ENCODE data around the gene GMPR.
"Not testable (repeated sequence)": the region's sequence is repeated elsewhere in the genome, so short reads cannot be mapped to it uniquely, and the experiment has no call there.

Gene GMPR

GRCh38 chr6:16263464-16264099, 25.2 kb downstream of the GMPR start:
- POLR2A ChIA-PET (ENCODE audit: low non-redundant PET); CTCF ChIA-PET: not testable (repeated sequence)

GRCh38 chr6:16264785-16265184, 26.4 kb downstream of the GMPR start:
- CTCF ChIA-PET, result interaction anchor here (0.6 to 0.7 kb wide), 2 partner anchors 397 to 496 kb away, joined by 3 to 5 read pairs; no protein-coding TSS in a partner anchor
- H3K27ac ChIP-seq, result no peak overlapping the region
- DNase-seq (ENCODE audit: low spot score), result no peak
- no peak for TF ChIP-seq CTCF (conservative IDR thresholded peaks at IDR 0.05; ENCODE audit: low read depth)
- POLR2A ChIA-PET (ENCODE audit: low non-redundant PET), result no interaction called here

More at GRCh38 chr6:16263464-16264099, 25.2 kb downstream of the GMPR start:
- H3K27ac ChIP-seq; DNase-seq (ENCODE audit: low spot score): not testable (repeated sequence)

GRCh38 chr6:16265351-16266341, 27.3 kb downstream of the GMPR start:
- TF ChIP-seq CTCF (conservative IDR thresholded peaks at IDR 0.05; ENCODE audit: low read depth), result no peak
- DNase-seq (ENCODE audit: low spot score), result no peak

GRCh38 chr6:16267428-16268263, 29.3 kb downstream of the GMPR start:
- H3K27ac ChIP-seq, result no peak overlapping the region
- POLR2A ChIA-PET (ENCODE audit: low non-redundant PET), result interaction anchor here (0.6 kb wide), 1 partner anchor 11 kb away, joined by 8 read pairs; no protein-coding TSS in a partner anchor
- TF ChIP-seq CTCF (conservative IDR thresholded peaks at IDR 0.05; ENCODE audit: low read depth), result no peak

More at GRCh38 chr6:16265351-16266341, 27.3 kb downstream of the GMPR start:
- POLR2A ChIA-PET (ENCODE audit: low non-redundant PET), result no interaction called here
- no peak overlapping the region for H3K27ac ChIP-seq
- CTCF ChIA-PET, result interaction anchor here (0.6 to 0.7 kb wide), 2 partner anchors 396 to 495 kb away, joined by 3 to 5 read pairs; no protein-coding TSS in a partner anchor

GRCh38 chr6:16269442-16270070, 31.2 kb downstream of the GMPR start:
- H3K27ac ChIP-seq; CTCF ChIA-PET; POLR2A ChIA-PET (ENCODE audit: low non-redundant PET); DNase-seq (ENCODE audit: low spot score): not testable (repeated sequence)

More at GRCh38 chr6:16267428-16268263, 29.3 kb downstream of the GMPR start:
- DNase-seq (ENCODE audit: low spot score), result no peak
- CTCF ChIA-PET, result no interaction called here

GRCh38 chr6:16270178-16270794, 31.9 kb downstream of the GMPR start:
- no peak overlapping the region for H3K27ac ChIP-seq

More at GRCh38 chr6:16270178-16270794, 31.9 kb downstream of the GMPR start:
- DNase-seq (ENCODE audit: low spot score), result no peak
- TF ChIP-seq CTCF (conservative IDR thresholded peaks at IDR 0.05; ENCODE audit: low read depth), result no peak
- ChIA-PET CTCF (no interaction called here), POLR2A (ENCODE audit: low non-redundant PET) (no interaction called here)

All from RWPE1 (cell line).